ENCODE data around the gene TMEM200C. TPM values are rescaled to one million over a fixed set of nuclear protein-coding genes. Genes with fewer than 3 reads are reported as not detected.
A peak's percentile ranks its signal among the peaks of the same experiment; 100 is the strongest.

The TMEM200C gene
- total RNA-seq, 1 donor = 0.36 TPM

GRCh38 chr18:5893956-5894610 is 1.2 kb downstream of the TMEM200C start:
- DNase-seq (ENCODE audit: low read depth) = no peak
- no peak for TF ChIP-seq CTCF (IDR thresholded peaks at IDR 0.05; ENCODE audit: insufficient read depth, low read length)
- H3K4me3 ChIP-seq (ENCODE audit: low read depth, low read length) = peak overlapping the region; percentile 44

GRCh38 chr18:5892823-5893431 is 2.4 kb downstream of the TMEM200C start:
- no peak for TF ChIP-seq CTCF (IDR thresholded peaks at IDR 0.05; ENCODE audit: insufficient read depth, low read length)

GRCh38 chr18:5891854-5892215 is 3.5 kb downstream of the TMEM200C start:
- DNase-seq (ENCODE audit: low read depth) = no peak
- no peak overlapping the region for H3K4me3 ChIP-seq (ENCODE audit: low read depth, low read length)
- TF ChIP-seq CTCF (IDR thresholded peaks at IDR 0.05; ENCODE audit: insufficient read depth, low read length) = no peak

More at GRCh38 chr18:5892823-5893431, 2.4 kb downstream of the TMEM200C start:
- no peak for DNase-seq (ENCODE audit: low read depth)
- no peak overlapping the region for H3K4me3 ChIP-seq (ENCODE audit: low read depth, low read length)

- TF ChIP-seq CTCF (IDR thresholded peaks at IDR 0.05; ENCODE audit: insufficient read depth, low read length) = no peak
- no peak overlapping the region for H3K4me3 ChIP-seq (ENCODE audit: low read depth, low read length)
- no peak for DNase-seq (ENCODE audit: low read depth)
These were observed 4.0 kb downstream of the TMEM200C start for GRCh38 chr18:5891184-5891853.

GRCh38 chr18:5890331-5891183 is 4.8 kb downstream of the TMEM200C start:
- H3K4me3 ChIP-seq (ENCODE audit: low read depth, low read length) = peak overlapping the region; percentile 35
- no peak for DNase-seq (ENCODE audit: low read depth)
- TF ChIP-seq CTCF (IDR thresholded peaks at IDR 0.05; ENCODE audit: insufficient read depth, low read length) = peak; percentile 15

- no peak for DNase-seq (ENCODE audit: low read depth)
- TF ChIP-seq CTCF (IDR thresholded peaks at IDR 0.05; ENCODE audit: insufficient read depth, low read length) = no peak
These were observed 10.0 kb downstream of the TMEM200C start for GRCh38 chr18:5885361-5885760.

More at GRCh38 chr18:5885361-5885760, 10.0 kb downstream of the TMEM200C start:
- no peak overlapping the region for H3K4me3 ChIP-seq (ENCODE audit: low read depth, low read length)

Data from fibroblast of the aortic adventitia (primary cell).